SK-N-MC (cell line): ENCODE measurements around the gene GATAD2A.

ENCODE experiments used
- EZH2 ChIP-seq: fragments of 200-600 bp; sonication (generic); IDR thresholded peaks from one replicate; pipeline ENCODE4 v1.6.1; 2017; ENCODE audit warnings: antibody characterized with exemption
- FOXP2 ChIP-seq: optimal IDR thresholded peaks from 2 replicates; pipeline ENCODE3; 2011; ENCODE audit warnings: mild to moderate bottlenecking, moderate library complexity; ENCODE audit not compliant: insufficient read depth; ENCODE audit errors: extremely low read length, control extremely low read depth
- POLR2AphosphoS5 ChIP-seq: IDR thresholded peaks from 2 replicates; pipeline ENCODE4 v1.6.1; 2012; ENCODE audit warnings: mild to moderate bottlenecking, low read depth, low read length, borderline replicate concordance

- no peak for TF ChIP-seq EZH2
- TF ChIP-seq POLR2AphosphoS5, result no peak
- TF ChIP-seq FOXP2, result no peak
Observed at GRCh38 chr19:19477705-19478383, 72.4 kb downstream of the GATAD2A start.
